HG03175 (cell line): ENCODE results near the gene ARSK.
A peak's percentile ranks its signal among the peaks of the same experiment; 100 is the strongest.

Source experiments
- ATAC-seq: cut with Tn5 transposase; IDR thresholded peaks from one replicate; pipeline ENCODE4 v1.9.1; 2021; ENCODE audit warnings: mild to moderate bottlenecking, moderate library complexity; ENCODE audit not compliant: unreplicated experiment

ARSK gene

GRCh38 chr5:95646569-95647431 is 91.9 kb downstream of the ARSK start, which contains the start of gene RFESD:
TSS of gene RFESD (plus strand) at chr5:95646777. CDS start at chr5:95652272, 5,495 bp downstream.
- peak; percentile 98 for ATAC-seq

- ATAC-seq: no peak
Measured at GRCh38 chr5:95647886-95648860, 93.3 kb downstream of the ARSK start.

- ATAC-seq: no peak
Measured at GRCh38 chr5:95649274-95649673, 94.4 kb downstream of the ARSK start.

- no peak for ATAC-seq
Measured at GRCh38 chr5:95649842-95650620, 95.1 kb downstream of the ARSK start.

GRCh38 chr5:95652849-95653248 is 97.9 kb downstream of the ARSK start:
- ATAC-seq: no peak

- no peak for ATAC-seq
Measured at GRCh38 chr5:95654196-95654595, 99.3 kb downstream of the ARSK start.
